Endothelial cell of umbilical vein (primary cell): Measurements from ENCODE around the gene SMPX.

Source experiments
- CTCF ChIP-seq, 2 donors: IDR thresholded peaks; 1 replicate in 1 of 2; 2 replicates in 1 of 2; pipeline ENCODE4 v1.5.1; 2011; ENCODE audit warnings: low read length in 2 of 2, mild to moderate bottlenecking in 2 of 2, moderate library complexity in 2 of 2, control low read depth in 1 of 2, inconsistent platforms in 1 of 2, low read depth in 1 of 2; ENCODE audit not compliant: insufficient read depth in 1 of 2; ENCODE audit errors: extremely low read depth in 1 of 2
- POLR2AphosphoS5 ChIP-seq: IDR thresholded peaks from 2 replicates; pipeline ENCODE4 v1.6.1; 2012; ENCODE audit warnings: low read depth, mild to moderate bottlenecking, control low read depth, low read length, moderate library complexity; ENCODE audit not compliant: insufficient read depth

- TF ChIP-seq CTCF (IDR thresholded peaks at IDR 0.05; ENCODE audit: extremely low read depth in 1 of 2, insufficient read depth in 1 of 2, low read depth in 1 of 2, low read length in 2 of 2) (no peak), POLR2AphosphoS5 (no peak)
Measured at GRCh38 chrX:21798677-21799219, 40.8 kb upstream of the SMPX start.
